Stomach (tissue), 9 donors: ENCODE data around the gene EXOSC1. TPM values are rescaled to one million over a fixed set of nuclear protein-coding genes. Genes with fewer than 3 reads are reported as not detected.

ENCODE experiments used
- DNase-seq, 2 donors: peaks; one replicate each; pipeline versions ENCODE4 v3.0.0 to v3.0.0-alpha.2; 2013 to 2019
- H3K27ac ChIP-seq, 5 donors: fragments of 200-600 bp in 4 of 5; sonication (generic) in 4 of 5; one replicate each; pipeline ENCODE4 v1.5.1; 2013 to 2019; ENCODE audit warnings: mild to moderate bottlenecking in 1 of 5, moderate library complexity in 1 of 5
- H3K27me3 ChIP-seq, 3 donors: fragments of 200-600 bp; sonication (generic); one replicate each; pipeline ENCODE4 v1.5.1; 2017 to 2019; ENCODE audit warnings: mixed run types in 1 of 3
- H3K36me3 ChIP-seq, 4 donors: fragments of 200-600 bp; sonication (generic); 1 replicate in 3 of 4; 2 replicates in 1 of 4; pipeline ENCODE4 v1.5.1; 2016 to 2019
- H3K4me1 ChIP-seq, 4 donors: fragments of 200-600 bp; sonication (generic); one replicate each; pipeline ENCODE4 v1.5.1; 2016 to 2019
- H3K4me3 ChIP-seq, 4 donors: fragments of 200-600 bp; sonication (generic) in 3 of 4; one replicate each; pipeline ENCODE4 v1.5.1; 2016 to 2019; ENCODE audit warnings: mild to moderate bottlenecking in 1 of 4
- H3K9me3 ChIP-seq, 4 donors: fragments of 200-600 bp; sonication (generic); one replicate each; pipeline ENCODE4 v1.5.1; 2016 to 2019
- EP300 ChIP-seq: sonication (generic); formaldehyde crosslinking; IDR thresholded peaks from one replicate; pipeline ENCODE4 v1.6.1; 2017; ENCODE audit warnings: antibody characterized with exemption
- POLR2A ChIP-seq, 4 donors: fragments of 450-650 bp; IDR thresholded peaks; one replicate each; pipeline ENCODE4 v1.6.1; 2016; ENCODE audit warnings: antibody characterized with exemption in 4 of 4, control low read depth in 2 of 4, mild to moderate bottlenecking in 1 of 4, moderate library complexity in 1 of 4
- POLR2AphosphoS5 ChIP-seq, 3 donors: sonication (generic); formaldehyde crosslinking; IDR thresholded peaks; one replicate each; pipeline ENCODE4 v1.6.1; 2016; ENCODE audit warnings: antibody characterized with exemption in 3 of 3
- WGBS, 5 donors: extraction: QIAGEN DNeasy Blood & Tissue Kit in 3 of 5; methylation state at CpG; one replicate each; pipeline versions ENCODE4 v1.1.5 to v1.1.7; 2013 to 2018; 5-methylcytosine and 5-hydroxymethylcytosine counted together
- intact Hi-C: fragments of 100-400 bp; cut with DNase I; formaldehyde crosslinking; loops from one replicate; pipeline ENCODE4 v1.15.1; 2023; ENCODE audit warnings: low total_unique reads
- polyA plus RNA-seq, 3 donors: library from polyadenylated mRNA; stranded (reverse); fragments of 200-250 nt; gene quantifications; one replicate each; pipeline ENCODE4 v1.2.3, GENCODE V29; 2013
- total RNA-seq, 5 donors: library from RNA; depleted of rRNA; stranded (reverse); fragments of >200 nt; gene quantifications; one replicate each; pipeline versions ENCODE4 v1.1.0 to v1.2.3, GENCODE V29; 2014 to 2016
- TF ChIP-seq, protein P1 (sequence below), 7 experiments: fragments of 450-650 bp in 4 of 7; fragments of 200-600 bp in 3 of 7; sonication (generic) in 3 of 7; IDR thresholded peaks; one replicate each; pipeline ENCODE4 v1.5.1; 2016 to 2019; ENCODE audit warnings: antibody characterized with exemption in 7 of 7, control low read depth in 2 of 7, mild to moderate bottlenecking in 1 of 7
- donor health status: healthy with polysubstance abuse.
- donor health status: Bipolar disorder and iron deficiency.
- donor health status: healthy.

The EXOSC1 gene
- total and polyA plus RNA-seq, 8 donors = 11.6 to 71.0 (median 28.8) TPM

- H3K27me3 ChIP-seq = no peaks in the 10 kb centered on the region
- H3K4me3 ChIP-seq = no peak overlapping the region
- H3K9me3 ChIP-seq = no peaks in the 10 kb centered on the region
- no peak for DNase-seq
- TF ChIP-seq EP300 (no peak), POLR2A (IDR thresholded peaks at IDR 0.05) (no peak), POLR2AphosphoS5 (IDR thresholded peaks at IDR 0.05) (no peak)
- TF ChIP-seq, protein P1, sequence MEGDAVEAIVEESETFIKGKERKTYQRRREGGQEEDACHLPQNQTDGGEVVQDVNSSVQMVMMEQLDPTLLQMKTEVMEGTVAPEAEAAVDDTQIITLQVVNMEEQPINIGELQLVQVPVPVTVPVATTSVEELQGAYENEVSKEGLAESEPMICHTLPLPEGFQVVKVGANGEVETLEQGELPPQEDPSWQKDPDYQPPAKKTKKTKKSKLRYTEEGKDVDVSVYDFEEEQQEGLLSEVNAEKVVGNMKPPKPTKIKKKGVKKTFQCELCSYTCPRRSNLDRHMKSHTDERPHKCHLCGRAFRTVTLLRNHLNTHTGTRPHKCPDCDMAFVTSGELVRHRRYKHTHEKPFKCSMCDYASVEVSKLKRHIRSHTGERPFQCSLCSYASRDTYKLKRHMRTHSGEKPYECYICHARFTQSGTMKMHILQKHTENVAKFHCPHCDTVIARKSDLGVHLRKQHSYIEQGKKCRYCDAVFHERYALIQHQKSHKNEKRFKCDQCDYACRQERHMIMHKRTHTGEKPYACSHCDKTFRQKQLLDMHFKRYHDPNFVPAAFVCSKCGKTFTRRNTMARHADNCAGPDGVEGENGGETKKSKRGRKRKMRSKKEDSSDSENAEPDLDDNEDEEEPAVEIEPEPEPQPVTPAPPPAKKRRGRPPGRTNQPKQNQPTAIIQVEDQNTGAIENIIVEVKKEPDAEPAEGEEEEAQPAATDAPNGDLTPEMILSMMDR (IDR thresholded peaks at IDR 0.05) = no peak
- peaks cover 20 to 48% (median 31%) of the 10 kb centered on the region in 4 donors for H3K4me1 ChIP-seq
- intact Hi-C loops = no loop called here
- no peaks in the 10 kb centered on the region for H3K36me3 ChIP-seq
- H3K27ac ChIP-seq = no peak overlapping the region
Observed at GRCh38 chr10:97404044-97404443, 41.8 kb downstream of the EXOSC1 start.

GRCh38 chr10:97401455-97401919 lies 44.3 kb downstream of the EXOSC1 start:
- TF ChIP-seq, protein P1 (IDR thresholded peaks at IDR 0.05) = no peak
- TF ChIP-seq POLR2A (IDR thresholded peaks at IDR 0.05) = no peak
- no peak for TF ChIP-seq EP300
- TF ChIP-seq POLR2AphosphoS5 (IDR thresholded peaks at IDR 0.05) = no peak
- no peak for DNase-seq
- H3K4me3 ChIP-seq = peak overlapping the region; percentile 61 to 89 (median 78)
- WGBS, 5 donors = 64 to 74% (median 70%) methylated on average over 13 of the region's 13 CpGs
- intact Hi-C loops = no loop called here
- peaks cover 8 to 16% (median 13%) of the 10 kb centered on the region in 4 donors for H3K36me3 ChIP-seq
- peak overlapping the region in 4 of 5 donors; percentile 75 to 86 (median 82) for H3K27ac ChIP-seq
- H3K27me3 ChIP-seq = no peaks in the 10 kb centered on the region
- H3K9me3 ChIP-seq = no peaks in the 10 kb centered on the region
- peaks cover 10 to 24% (median 15%) of the 10 kb centered on the region in 4 donors for H3K4me1 ChIP-seq

- 0 to 1% (median 0%) methylated on average over 29 to 39 of the region's 39 CpGs for WGBS, 5 donors
- TF ChIP-seq POLR2A (IDR thresholded peaks at IDR 0.05) (peak in 1 of 4 donors; percentile 30), EP300 (no peak), POLR2AphosphoS5 (IDR thresholded peaks at IDR 0.05) (peak; percentile 52 to 88 (median 62))
- TF ChIP-seq, protein P1 (IDR thresholded peaks at IDR 0.05) = peak in 1 of 7 experiments; percentile 14
- Histone ChIP-seq H3K4me1 (peaks cover 10 to 23% (median 15%) of the 10 kb centered on the region in 4 donors), H3K9me3 (no peaks in the 10 kb centered on the region), H3K36me3 (peaks cover 15 to 22% (median 19%) of the 10 kb centered on the region in 4 donors), H3K27ac (peak within 1 kb of the TSS; percentile 68 to 86 (median 78)), H3K27me3 (no peaks in the 10 kb centered on the region), H3K4me3 (peak within 1 kb of the TSS; percentile 61 to 89 (median 78))
- intact Hi-C loops = no loop called here
- DNase-seq = peak; percentile 90 to 99
Observed at GRCh38 chr10:97400665-97401454, 44.9 kb downstream of the EXOSC1 start, which contains the start of gene RRP12. Gene RRP12, minus strand, starts transcription at chr10:97401340. Its CDS starts 109 bp downstream, at chr10:97401231.

GRCh38 chr10:97399843-97400545 lies 45.8 kb downstream of the EXOSC1 start:
- intact Hi-C loops = no loop called here
- H3K27me3 ChIP-seq = no peaks in the 10 kb centered on the region
- H3K36me3 ChIP-seq = peaks cover 16 to 31% (median 28%) of the 10 kb centered on the region in 4 donors
- peaks cover 10 to 23% (median 15%) of the 10 kb centered on the region in 4 donors for H3K4me1 ChIP-seq
- TF ChIP-seq EP300 = no peak
- TF ChIP-seq POLR2A (IDR thresholded peaks at IDR 0.05) = no peak
- TF ChIP-seq, protein P1 (IDR thresholded peaks at IDR 0.05) = no peak
- no peak for TF ChIP-seq POLR2AphosphoS5 (IDR thresholded peaks at IDR 0.05)
- WGBS, 5 donors = 20 to 41% (median 22%) methylated on average over 21 of the region's 21 CpGs
- peak overlapping the region; percentile 68 to 86 (median 78) for H3K27ac ChIP-seq
- H3K9me3 ChIP-seq = no peaks in the 10 kb centered on the region
- DNase-seq = peak; percentile 43 to 79
- H3K4me3 ChIP-seq = peak overlapping the region; percentile 61 to 89 (median 78)
